ELF-1 (cell line): ENCODE data around the gene EFNA5.
"Not testable (repeated sequence)": the region's sequence is repeated elsewhere in the genome, so short reads cannot be mapped to it uniquely, and the experiment has no call there.

ENCODE experiments used
- DNase-seq: peaks from one replicate; pipeline ENCODE4 v3.0.0-alpha.2; 2016; ENCODE audit warnings: low read depth, low spot score

The EFNA5 gene

GRCh38 chr5:107370396-107370968 lies 300.3 kb downstream of the EFNA5 start:
- DNase-seq = no peak

DNA sequence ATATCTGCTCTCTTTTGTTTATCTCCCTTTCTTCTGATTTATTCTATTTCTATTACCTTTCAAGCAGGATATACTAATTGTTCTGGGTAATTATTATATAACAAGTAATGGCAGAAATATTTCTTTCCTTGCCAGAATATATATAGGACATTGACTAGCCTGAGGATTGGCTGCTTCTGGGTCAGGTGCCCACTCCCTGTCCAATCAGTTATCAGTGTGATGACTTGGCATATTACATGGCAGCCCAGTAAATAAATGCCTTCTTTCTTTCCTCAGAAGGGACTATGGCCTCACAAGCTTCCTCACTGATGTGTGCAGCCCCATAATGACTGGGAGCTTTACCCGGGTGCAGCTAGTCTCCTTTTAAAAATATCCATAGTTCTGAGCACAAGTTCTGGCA lies 301.1 kb downstream of the EFNA5 start:
- DNase-seq = no peak

- no peak for DNase-seq
Observed at GRCh38 chr5:107368615-107369014, 302.1 kb downstream of the EFNA5 start.

DNA sequence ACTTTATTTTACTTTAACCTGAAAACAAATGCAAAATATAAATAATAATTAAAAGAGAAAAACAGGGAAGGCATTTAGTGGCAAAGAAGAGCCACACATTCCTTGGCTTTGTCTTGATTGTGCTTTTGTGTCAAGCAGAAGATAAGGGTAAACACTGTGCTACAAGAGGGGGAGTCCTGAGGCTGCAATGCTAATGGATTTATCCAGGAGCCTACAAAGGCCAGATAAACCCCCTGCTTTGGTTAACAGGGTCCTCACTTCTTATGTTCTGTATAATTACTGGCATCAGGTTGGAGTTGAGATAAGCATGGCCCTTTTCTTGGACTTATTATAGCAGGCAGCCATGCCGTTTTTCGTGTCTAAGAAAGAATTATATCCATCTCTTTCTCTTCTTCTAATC lies 302.8 kb downstream of the EFNA5 start:
- no peak for DNase-seq

DNA sequence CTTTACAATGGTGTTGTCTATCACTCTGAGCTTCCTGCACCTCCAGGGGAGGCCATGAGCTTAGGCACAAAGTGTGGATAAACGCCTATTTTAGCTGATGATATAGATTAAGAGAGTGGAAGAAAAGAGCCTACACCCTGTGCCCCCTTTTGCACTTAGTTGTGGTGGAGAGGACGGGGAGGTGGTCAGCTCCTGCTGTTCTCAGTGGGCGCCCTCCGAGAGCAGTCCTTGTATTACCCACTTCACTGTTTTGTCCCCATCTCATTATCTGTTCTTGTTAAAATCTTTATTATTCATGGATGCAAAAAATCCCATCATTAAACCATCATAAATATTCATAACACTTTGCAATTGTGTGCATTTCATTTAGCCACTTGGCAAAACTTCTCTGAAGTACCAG lies 303.3 kb downstream of the EFNA5 start:
- DNase-seq = no peak

GRCh38 chr5:107365320-107366109 lies 305.2 kb downstream of the EFNA5 start:
- DNase-seq = no peak

DNA sequence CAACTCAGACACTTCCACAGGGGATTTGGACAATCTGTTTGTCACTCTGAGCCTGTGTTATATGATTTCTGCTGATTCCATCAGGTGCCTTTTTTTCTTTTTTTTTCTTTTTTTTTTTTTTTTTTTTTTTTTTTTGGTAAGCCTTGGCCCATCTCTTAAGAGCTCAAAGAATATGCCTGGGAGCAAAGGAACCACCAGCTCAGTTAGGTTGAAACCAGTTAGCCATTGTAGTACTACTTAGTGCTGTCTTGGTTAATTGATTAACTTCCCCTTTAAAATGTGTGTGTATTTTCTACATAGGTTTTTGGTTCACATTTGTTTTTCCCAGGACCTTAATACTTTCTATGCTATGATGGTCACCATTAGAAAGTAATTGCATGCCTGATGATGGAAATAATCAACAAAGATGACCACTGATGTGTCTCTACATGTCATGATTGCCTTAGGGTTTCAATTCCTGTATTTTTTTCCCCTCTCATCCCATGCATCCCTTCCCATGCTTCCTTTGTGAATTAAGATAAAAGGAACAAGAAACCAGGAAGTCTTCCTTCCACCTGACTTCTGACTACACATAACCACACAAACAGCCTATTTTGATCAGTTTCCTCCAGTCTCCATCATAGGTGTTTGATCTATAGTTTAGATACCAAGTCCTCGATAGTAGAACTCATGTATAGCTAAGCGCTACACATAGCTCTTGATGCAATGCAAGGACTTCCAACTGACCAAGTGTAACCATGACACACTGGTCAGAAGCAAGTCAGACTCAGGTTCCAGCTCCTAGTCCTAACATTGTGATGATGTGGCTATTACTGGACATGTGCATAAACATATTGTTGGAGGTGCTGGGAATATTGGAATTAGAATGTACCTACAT lies 306.1 kb downstream of the EFNA5 start:
- no peak for DNase-seq

GRCh38 chr5:107363768-107364167 lies 307.0 kb downstream of the EFNA5 start:
- no peak for DNase-seq

DNA sequence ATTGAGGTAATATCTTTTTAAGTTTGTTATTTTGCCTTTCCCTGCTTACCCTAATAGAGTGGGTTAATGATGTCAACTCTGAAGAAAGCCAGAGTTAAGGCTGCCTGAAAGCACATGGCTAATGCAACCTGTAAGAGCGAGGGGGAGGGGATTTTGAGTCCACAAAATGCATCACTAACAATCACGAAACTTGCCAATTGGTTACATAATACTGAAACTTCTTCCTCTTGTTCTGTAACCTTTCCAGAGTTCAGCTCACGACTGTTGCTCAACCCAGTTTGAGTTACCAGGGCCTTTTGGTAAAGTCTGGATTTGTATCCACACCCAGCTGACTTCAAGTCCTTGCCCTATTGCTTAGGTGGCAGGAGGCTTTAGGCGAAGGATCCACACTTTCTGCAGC lies 308.8 kb downstream of the EFNA5 start:
- no peak for DNase-seq

GRCh38 chr5:107359916-107360234 lies 310.9 kb downstream of the EFNA5 start:
- no peak for DNase-seq

DNA sequence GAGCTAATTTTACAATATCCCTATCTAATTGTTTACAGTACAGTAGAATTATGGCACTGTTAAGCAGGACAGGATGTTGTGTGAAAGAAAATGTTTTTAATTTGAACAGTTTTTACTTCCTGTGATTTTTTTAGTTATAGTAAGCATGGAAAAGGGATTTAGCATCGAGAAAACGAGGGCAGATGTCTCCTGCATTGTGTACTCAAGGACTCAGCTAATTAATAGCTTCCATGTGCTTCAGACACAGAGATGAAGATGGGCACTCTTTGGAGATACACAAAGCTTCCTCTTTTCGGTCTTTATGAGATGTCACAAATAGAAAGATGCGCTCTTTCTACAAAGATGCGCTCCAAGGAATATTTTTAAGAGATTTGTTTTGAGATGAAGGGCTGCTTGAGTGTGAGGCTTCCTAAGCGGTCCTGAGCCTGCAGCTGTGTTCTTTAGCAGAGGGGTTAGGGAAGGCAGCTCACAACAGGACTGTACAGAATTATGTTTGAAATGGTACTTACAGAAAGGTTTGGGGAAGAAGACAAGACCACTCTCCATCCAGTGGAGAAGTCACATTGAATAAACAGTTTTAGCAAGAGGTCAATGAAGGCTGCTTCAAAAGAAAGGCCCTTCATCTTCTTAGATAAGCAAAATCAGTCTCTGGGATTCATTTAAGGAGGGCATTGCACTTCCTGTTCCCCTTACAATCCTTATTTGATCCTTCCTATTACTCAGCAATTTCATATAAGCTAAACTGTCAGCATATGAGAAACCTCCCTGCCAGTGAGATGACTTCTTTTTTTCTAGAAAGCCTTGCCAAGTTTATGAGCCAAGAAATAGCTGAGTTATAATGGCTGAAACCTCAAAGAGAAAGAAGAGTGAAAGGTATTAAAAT lies 311.5 kb downstream of the EFNA5 start:
- no peak for DNase-seq

DNA sequence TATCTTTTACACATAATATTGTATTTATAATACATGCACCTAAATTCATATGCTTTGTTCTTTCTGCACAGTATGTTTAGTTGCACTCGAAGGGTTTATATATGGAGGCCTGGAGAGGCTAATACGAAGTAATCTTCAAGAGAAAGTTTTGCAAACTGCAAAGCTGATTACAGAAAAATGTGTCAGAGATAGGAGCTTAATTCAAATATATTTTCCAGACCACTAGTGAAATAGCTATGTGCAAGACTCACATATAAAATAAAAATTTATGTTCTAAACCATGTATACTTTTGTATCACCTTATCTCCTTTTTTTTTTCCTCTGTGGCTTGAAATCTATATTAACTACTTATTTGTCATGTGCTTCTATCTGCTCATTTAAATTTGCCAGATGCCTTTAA lies 313.8 kb downstream of the EFNA5 start:
- DNase-seq = no peak

GRCh38 chr5:107352576-107352975 lies 318.2 kb downstream of the EFNA5 start:
- DNase-seq = no peak

GRCh38 chr5:107346580-107346979 lies 324.2 kb downstream of the EFNA5 start:
- DNase-seq = not testable (repeated sequence)

GRCh38 chr5:107342371-107342770 lies 328.4 kb downstream of the EFNA5 start:
- no peak for DNase-seq

DNA sequence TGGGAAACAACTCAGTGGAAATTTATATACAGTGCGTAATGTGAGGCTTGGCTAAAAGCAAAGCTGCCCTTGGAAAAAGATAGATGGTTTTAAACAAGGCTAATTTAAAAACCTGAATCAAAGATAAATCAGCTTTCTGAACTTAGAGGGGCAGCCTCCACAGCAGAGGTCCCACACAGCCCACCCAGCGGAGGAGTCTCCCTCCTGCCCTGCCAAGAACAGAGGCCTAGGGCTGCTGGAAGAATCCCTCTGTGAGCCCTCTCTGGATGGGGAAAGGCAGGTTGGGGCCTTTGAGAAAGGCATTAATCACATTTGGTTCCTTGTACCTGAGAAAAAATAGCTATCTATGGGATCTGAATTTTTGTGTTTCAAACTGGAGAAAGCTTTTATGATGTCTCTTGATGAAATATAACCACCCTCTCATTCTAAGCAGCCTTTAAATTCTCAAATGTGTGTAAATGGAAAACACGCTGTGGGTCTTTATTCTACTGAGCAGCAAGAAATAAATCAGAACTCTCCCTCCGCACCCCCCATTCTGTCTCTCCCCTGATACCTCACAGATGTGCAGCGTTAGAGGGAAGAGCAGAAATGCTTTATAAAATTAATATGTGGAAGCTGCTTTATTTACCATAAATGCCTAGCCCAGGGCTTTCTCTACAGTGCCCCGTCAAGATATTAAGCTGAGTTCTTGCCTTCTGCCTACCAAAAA lies 329.2 kb downstream of the EFNA5 start:
- DNase-seq = no peak

- DNase-seq = no peak
Observed at GRCh38 chr5:107340631-107341030, 330.1 kb downstream of the EFNA5 start.

GRCh38 chr5:107338335-107338734 lies 332.4 kb downstream of the EFNA5 start:
- no peak for DNase-seq

DNA sequence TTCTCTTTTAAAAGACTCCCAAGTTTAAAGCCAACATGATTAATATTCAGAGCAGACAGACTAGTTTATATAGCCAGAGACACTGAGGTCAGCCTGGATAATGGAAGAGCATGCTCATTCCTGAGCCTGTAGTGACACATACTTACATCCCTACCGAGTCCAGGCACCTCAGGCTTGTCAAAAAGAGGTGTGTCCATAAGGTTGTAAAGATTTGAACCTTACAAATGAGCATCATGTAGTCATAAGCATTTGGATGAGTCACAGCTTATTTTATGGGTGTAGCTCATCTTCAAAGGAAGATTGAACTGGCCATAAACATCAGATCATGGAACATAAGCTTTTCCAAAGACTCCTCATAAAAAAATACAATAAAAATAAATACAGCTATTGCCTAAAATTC lies 333.5 kb downstream of the EFNA5 start:
- DNase-seq = no peak

DNA sequence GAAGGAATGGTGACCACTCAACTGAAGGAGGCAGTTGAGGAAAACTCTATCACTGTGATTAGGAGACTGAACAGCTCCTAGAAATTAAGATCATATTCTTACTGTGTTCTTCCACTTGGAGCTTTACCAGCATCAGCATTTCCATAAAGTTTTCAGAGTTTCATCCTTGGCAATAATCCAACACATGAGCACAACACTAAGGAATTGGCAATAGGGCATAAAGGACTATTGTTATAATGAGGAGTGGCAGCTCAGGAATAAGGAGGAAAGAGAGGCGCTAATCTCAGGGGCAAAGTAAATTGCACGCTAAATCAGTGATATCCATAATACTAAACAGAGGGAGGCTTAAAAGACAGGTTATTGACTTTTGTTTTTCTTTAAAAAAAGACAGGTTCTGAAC lies 338.9 kb downstream of the EFNA5 start:
- DNase-seq = no peak

- DNase-seq = no peak
Observed at GRCh38 chr5:107331312-107331711, 339.4 kb downstream of the EFNA5 start.
